H1 (cell line): Measurements from ENCODE around the gene IKZF1. TPM values are rescaled to one million over a fixed set of nuclear protein-coding genes. Genes with fewer than 3 reads are reported as not detected.

Experiments used
- CBX5 ChIP-seq: fragments of 300-800, 300-1000 bp; sonication (generic); IDR thresholded peaks from 2 replicates; pipeline ENCODE4 v1.7.1; 2016; ENCODE audit warnings: antibody characterized with exemption, low read length, low read depth
- CBX8 ChIP-seq: fragments of 300-800, 300-1000 bp; sonication (generic); IDR thresholded peaks from 2 replicates; pipeline ENCODE4 v1.7.1; 2016; ENCODE audit warnings: low read depth, low read length, borderline replicate concordance
- EP300 ChIP-seq, 2 experiments: IDR thresholded peaks; 1 replicate in 1 of 2; 2 replicates in 1 of 2; pipeline ENCODE4 v1.6.1; 2011 to 2012; ENCODE audit warnings: low read depth in 2 of 2, low read length in 2 of 2, mild to moderate bottlenecking in 2 of 2, borderline replicate concordance in 1 of 2, inconsistent platforms in 1 of 2, moderate library complexity in 1 of 2
- GABPA ChIP-seq: IDR thresholded peaks from 2 replicates; pipeline ENCODE4 v1.6.1; 2011; ENCODE audit warnings: mild to moderate bottlenecking, low read length, moderate library complexity, borderline replicate concordance; ENCODE audit not compliant: insufficient read depth
- KDM1A ChIP-seq: fragments of 200-600, 300-600 bp; sonication (generic); IDR thresholded peaks from 2 replicates; pipeline ENCODE4 v1.7.1; 2016; ENCODE audit warnings: mild to moderate bottlenecking, low read length, borderline replicate concordance
- NANOG ChIP-seq: IDR thresholded peaks from 2 replicates; pipeline ENCODE4 v1.6.1; 2011; ENCODE audit warnings: low read length, low read depth, mild to moderate bottlenecking, inconsistent platforms; ENCODE audit not compliant: insufficient read depth, poor library complexity, severe bottlenecking
- RAD21 ChIP-seq, 2 experiments: IDR thresholded peaks in 1 of 2; conservative IDR thresholded peaks in 1 of 2; 2 replicates each; pipeline ENCODE4 v1.6.1; 2011; ENCODE audit warnings: low read depth in 2 of 2, low read length in 2 of 2, improper control_type of control experiment in 1 of 2, inconsistent platforms in 1 of 2, mild to moderate bottlenecking in 1 of 2, moderate library complexity in 1 of 2
- SRF ChIP-seq: IDR thresholded peaks from 2 replicates; pipeline ENCODE4 v1.6.1; 2011; ENCODE audit warnings: mild to moderate bottlenecking, low read depth, low read length, moderate library complexity
- polyA plus RNA-seq, 7 experiments: library from polyadenylated mRNA; depleted of rRNA in 3 of 7; stranded (reverse) in 5 of 7; unstranded in 2 of 7; fragments of >200 nt in 5 of 7; fragments of 200-250 nt in 2 of 7; gene quantifications; 1 replicate in 5 of 7; 2 replicates in 1 of 7; 4 replicates in 1 of 7; pipeline versions ENCODE4 v1.2.1 to v1.2.3, GENCODE V29; 2011 to 2013; ENCODE audit warnings: missing spikeins in 2 of 7, mixed read lengths in 2 of 7
- total RNA-seq: library from RNA; stranded (reverse); fragmentation: NEBNext Ultra II Directional; extraction: Animal tissue kit (Norgen Biotek cat#: 25700); gene quantifications from 2 replicates; pipeline ENCODE4 v1.2.1, GENCODE V29; 2021
- TF ChIP-seq, protein P1 (sequence below): fragments of 300-600 bp; sonication (generic); IDR thresholded peaks from 2 replicates; pipeline ENCODE4 v1.7.1; 2012; ENCODE audit warnings: low read length, moderate library complexity, mild to moderate bottlenecking, inconsistent platforms; ENCODE audit not compliant: insufficient replicate concordance

The IKZF1 gene
- total and polyA plus RNA-seq, 2 of the 8 experiments (the other 6 are each of a cell fraction or from before 2014, with no cell fraction given): 0.74 to 1.5 TPM

- TF ChIP-seq, protein P1, sequence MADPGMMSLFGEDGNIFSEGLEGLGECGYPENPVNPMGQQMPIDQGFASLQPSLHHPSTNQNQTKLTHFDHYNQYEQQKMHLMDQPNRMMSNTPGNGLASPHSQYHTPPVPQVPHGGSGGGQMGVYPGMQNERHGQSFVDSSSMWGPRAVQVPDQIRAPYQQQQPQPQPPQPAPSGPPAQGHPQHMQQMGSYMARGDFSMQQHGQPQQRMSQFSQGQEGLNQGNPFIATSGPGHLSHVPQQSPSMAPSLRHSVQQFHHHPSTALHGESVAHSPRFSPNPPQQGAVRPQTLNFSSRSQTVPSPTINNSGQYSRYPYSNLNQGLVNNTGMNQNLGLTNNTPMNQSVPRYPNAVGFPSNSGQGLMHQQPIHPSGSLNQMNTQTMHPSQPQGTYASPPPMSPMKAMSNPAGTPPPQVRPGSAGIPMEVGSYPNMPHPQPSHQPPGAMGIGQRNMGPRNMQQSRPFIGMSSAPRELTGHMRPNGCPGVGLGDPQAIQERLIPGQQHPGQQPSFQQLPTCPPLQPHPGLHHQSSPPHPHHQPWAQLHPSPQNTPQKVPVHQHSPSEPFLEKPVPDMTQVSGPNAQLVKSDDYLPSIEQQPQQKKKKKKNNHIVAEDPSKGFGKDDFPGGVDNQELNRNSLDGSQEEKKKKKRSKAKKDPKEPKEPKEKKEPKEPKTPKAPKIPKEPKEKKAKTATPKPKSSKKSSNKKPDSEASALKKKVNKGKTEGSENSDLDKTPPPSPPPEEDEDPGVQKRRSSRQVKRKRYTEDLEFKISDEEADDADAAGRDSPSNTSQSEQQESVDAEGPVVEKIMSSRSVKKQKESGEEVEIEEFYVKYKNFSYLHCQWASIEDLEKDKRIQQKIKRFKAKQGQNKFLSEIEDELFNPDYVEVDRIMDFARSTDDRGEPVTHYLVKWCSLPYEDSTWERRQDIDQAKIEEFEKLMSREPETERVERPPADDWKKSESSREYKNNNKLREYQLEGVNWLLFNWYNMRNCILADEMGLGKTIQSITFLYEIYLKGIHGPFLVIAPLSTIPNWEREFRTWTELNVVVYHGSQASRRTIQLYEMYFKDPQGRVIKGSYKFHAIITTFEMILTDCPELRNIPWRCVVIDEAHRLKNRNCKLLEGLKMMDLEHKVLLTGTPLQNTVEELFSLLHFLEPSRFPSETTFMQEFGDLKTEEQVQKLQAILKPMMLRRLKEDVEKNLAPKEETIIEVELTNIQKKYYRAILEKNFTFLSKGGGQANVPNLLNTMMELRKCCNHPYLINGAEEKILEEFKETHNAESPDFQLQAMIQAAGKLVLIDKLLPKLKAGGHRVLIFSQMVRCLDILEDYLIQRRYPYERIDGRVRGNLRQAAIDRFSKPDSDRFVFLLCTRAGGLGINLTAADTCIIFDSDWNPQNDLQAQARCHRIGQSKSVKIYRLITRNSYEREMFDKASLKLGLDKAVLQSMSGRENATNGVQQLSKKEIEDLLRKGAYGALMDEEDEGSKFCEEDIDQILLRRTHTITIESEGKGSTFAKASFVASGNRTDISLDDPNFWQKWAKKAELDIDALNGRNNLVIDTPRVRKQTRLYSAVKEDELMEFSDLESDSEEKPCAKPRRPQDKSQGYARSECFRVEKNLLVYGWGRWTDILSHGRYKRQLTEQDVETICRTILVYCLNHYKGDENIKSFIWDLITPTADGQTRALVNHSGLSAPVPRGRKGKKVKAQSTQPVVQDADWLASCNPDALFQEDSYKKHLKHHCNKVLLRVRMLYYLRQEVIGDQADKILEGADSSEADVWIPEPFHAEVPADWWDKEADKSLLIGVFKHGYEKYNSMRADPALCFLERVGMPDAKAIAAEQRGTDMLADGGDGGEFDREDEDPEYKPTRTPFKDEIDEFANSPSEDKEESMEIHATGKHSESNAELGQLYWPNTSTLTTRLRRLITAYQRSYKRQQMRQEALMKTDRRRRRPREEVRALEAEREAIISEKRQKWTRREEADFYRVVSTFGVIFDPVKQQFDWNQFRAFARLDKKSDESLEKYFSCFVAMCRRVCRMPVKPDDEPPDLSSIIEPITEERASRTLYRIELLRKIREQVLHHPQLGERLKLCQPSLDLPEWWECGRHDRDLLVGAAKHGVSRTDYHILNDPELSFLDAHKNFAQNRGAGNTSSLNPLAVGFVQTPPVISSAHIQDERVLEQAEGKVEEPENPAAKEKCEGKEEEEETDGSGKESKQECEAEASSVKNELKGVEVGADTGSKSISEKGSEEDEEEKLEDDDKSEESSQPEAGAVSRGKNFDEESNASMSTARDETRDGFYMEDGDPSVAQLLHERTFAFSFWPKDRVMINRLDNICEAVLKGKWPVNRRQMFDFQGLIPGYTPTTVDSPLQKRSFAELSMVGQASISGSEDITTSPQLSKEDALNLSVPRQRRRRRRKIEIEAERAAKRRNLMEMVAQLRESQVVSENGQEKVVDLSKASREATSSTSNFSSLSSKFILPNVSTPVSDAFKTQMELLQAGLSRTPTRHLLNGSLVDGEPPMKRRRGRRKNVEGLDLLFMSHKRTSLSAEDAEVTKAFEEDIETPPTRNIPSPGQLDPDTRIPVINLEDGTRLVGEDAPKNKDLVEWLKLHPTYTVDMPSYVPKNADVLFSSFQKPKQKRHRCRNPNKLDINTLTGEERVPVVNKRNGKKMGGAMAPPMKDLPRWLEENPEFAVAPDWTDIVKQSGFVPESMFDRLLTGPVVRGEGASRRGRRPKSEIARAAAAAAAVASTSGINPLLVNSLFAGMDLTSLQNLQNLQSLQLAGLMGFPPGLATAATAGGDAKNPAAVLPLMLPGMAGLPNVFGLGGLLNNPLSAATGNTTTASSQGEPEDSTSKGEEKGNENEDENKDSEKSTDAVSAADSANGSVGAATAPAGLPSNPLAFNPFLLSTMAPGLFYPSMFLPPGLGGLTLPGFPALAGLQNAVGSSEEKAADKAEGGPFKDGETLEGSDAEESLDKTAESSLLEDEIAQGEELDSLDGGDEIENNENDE: no peak
- no peak for TF ChIP-seq GABPA
- TF ChIP-seq KDM1A: no peak
- TF ChIP-seq CBX5: no peak
- TF ChIP-seq NANOG: no peak
- TF ChIP-seq RAD21 (IDR thresholded peaks at IDR 0.05 in 1 of 2, conservative IDR thresholded peaks at IDR 0.05 in 1 of 2; ENCODE audit: low read depth in 2 of 2, low read length in 2 of 2): no peak
- TF ChIP-seq SRF: no peak
- no peak for TF ChIP-seq CBX8
- TF ChIP-seq EP300 (IDR thresholded peaks at IDR 0.05; ENCODE audit: borderline replicate concordance in 1 of 2, low read depth in 2 of 2, low read length in 2 of 2): no peak
- TF ChIP-seq, all 59 proteins: peak for 0
Measured at GRCh38 chr7:50411332-50411731, 106.8 kb downstream of the IKZF1 start (continued).
